HepG2 (cell line): ENCODE data around the gene VSIG10L. TPM values are rescaled to one million over a fixed set of nuclear protein-coding genes. Genes with fewer than 3 reads are reported as not detected.

Experiments used
- ATAC-seq: fragments of 200-7000 bp; cut with Tn5 transposase; 3 replicates; pipeline ENCODE4 v1.9.1; 2020; ENCODE audit warnings: mild to moderate bottlenecking, moderate library complexity
- BruUV-seq: library from RNA; stranded (reverse); fragments of 400-500 nt; replicated peaks from 2 replicates; lab custom pipeline; 2021; lab: Mats Ljungman, UMichigan
- CTCF ChIA-PET: fragments of 300-600 bp; formaldehyde crosslinking; extraction: SDS; loops from one replicate; lab custom pipeline; 2021; ENCODE audit warnings: low total read pairs, inconsistent platforms, low intra/inter-chr PET ratio; lab: Yijun Ruan, JAX
- POLR2A ChIA-PET: fragments of 350-600 bp; sonication (Branson Sonifier 250); formaldehyde crosslinking; loops from one replicate; lab custom pipeline; 2020; ENCODE audit warnings: antibody characterized with exemption, inconsistent platforms; lab: Yijun Ruan, JAX
- DNase-seq: peaks from one replicate; pipeline ENCODE4 v3.0.0-alpha.2; 2015; ENCODE audit warnings: low spot score
- FAIRE-seq: peaks from 3 replicates; lab custom pipeline; 2011; peaks lifted over from hg19 to GRCh38; lab: Jason Lieb, UNC
- H2AFZ ChIP-seq: one replicate; pipeline ENCODE4 v1.6.1; 2011; ENCODE audit warnings: low read length, inconsistent platforms
- H3K27ac ChIP-seq: fragments of 300-600 bp; 3 replicates; pipeline ENCODE4 v1.8.0; 2011; ENCODE audit warnings: mixed run types, mild to moderate bottlenecking, mixed read lengths, low read length, inconsistent platforms; ENCODE audit not compliant: insufficient read depth; ENCODE audit errors: extremely low read length
- H3K27me3 ChIP-seq, 2 experiments: fragments of 200-600 bp in 1 of 2; 2 replicates in 1 of 2; 3 replicates in 1 of 2; pipeline versions ENCODE4 v1.6.0 to v1.8.0; 2011; ENCODE audit warnings: low read length in 2 of 2, mild to moderate bottlenecking in 2 of 2, moderate library complexity in 2 of 2, inconsistent platforms in 1 of 2; ENCODE audit not compliant: insufficient read depth in 2 of 2, control insufficient read depth in 1 of 2
- H3K36me3 ChIP-seq, 2 experiments: fragments of 200-600 bp in 1 of 2; replicated peaks in 1 of 2; 2 replicates in 1 of 2; 3 replicates in 1 of 2; pipeline versions ENCODE4 v1.5.1 to v1.8.0; 2011; ENCODE audit warnings: low read length in 2 of 2, inconsistent platforms in 1 of 2; ENCODE audit not compliant: insufficient read depth in 2 of 2, control insufficient read depth in 1 of 2
- H3K4me1 ChIP-seq: 2 replicates; pipeline ENCODE4 v1.5.1; 2012; ENCODE audit warnings: low read length, inconsistent platforms; ENCODE audit not compliant: insufficient read depth
- H3K4me2 ChIP-seq: 2 replicates; pipeline ENCODE4 v1.6.0; 2011; ENCODE audit warnings: low read depth, low read length, inconsistent platforms
- H3K4me3 ChIP-seq, 3 experiments: fragments of 200-600 bp in 1 of 3; sonication (generic), shearing (Covaris generic) in 1 of 3; replicated peaks in 1 of 3; 2 replicates each; pipeline ENCODE4 v1.5.1; 2011 to 2016; ENCODE audit warnings: low read length in 3 of 3, inconsistent platforms in 2 of 3, low read depth in 2 of 3, mild to moderate bottlenecking in 2 of 3, control low read depth in 1 of 3, mixed read lengths in 1 of 3; ENCODE audit not compliant: insufficient read depth in 1 of 3
- H3K79me2 ChIP-seq: one replicate; pipeline ENCODE4 v1.6.1; 2011; ENCODE audit warnings: low read length, inconsistent platforms; ENCODE audit not compliant: insufficient read depth
- H3K9ac ChIP-seq: 2 replicates; pipeline ENCODE4 v1.6.0; 2011; ENCODE audit warnings: mild to moderate bottlenecking, low read depth, low read length, inconsistent platforms; ENCODE audit not compliant: insufficient read depth
- H3K9me3 ChIP-seq: 2 replicates; pipeline ENCODE4 v1.5.1; 2012; ENCODE audit warnings: mild to moderate bottlenecking, low read length
- H4K20me1 ChIP-seq: 2 replicates; pipeline ENCODE4 v1.6.0; 2011; ENCODE audit warnings: inconsistent platforms, mild to moderate bottlenecking, low read length, moderate library complexity; ENCODE audit not compliant: insufficient read depth
- ELF3 ChIP-seq: IDR thresholded peaks from 2 replicates; pipeline ENCODE4 v1.6.1; 2016; ENCODE audit warnings: missing genetic modification reagents, missing compliant biosample characterization
- FLYWCH1 ChIP-seq: sonication (generic); formaldehyde crosslinking; IDR thresholded peaks from 2 replicates; pipeline ENCODE4 v1.8.1; 2023; ENCODE audit warnings: mild to moderate bottlenecking, missing genetic modification reagents
- HOXA3 ChIP-seq: sonication (generic); formaldehyde crosslinking; IDR thresholded peaks from 2 replicates; pipeline ENCODE4 v1.5.0; 2020; ENCODE audit warnings: missing genetic modification reagents
- KLF12 ChIP-seq: sonication (generic); formaldehyde crosslinking; IDR thresholded peaks from 2 replicates; pipeline ENCODE4 v1.4.0; 2020; ENCODE audit warnings: missing genetic modification reagents, borderline replicate concordance
- PREB ChIP-seq: sonication (generic); formaldehyde crosslinking; IDR thresholded peaks from 2 replicates; pipeline ENCODE4 v1.4.0; 2020; ENCODE audit warnings: missing genetic modification reagents
- ZBTB39 ChIP-seq: sonication (generic); formaldehyde crosslinking; IDR thresholded peaks from 2 replicates; pipeline ENCODE4 v1.5.0; 2020; ENCODE audit warnings: missing genetic modification reagents
- ZFP37 ChIP-seq: sonication (generic); formaldehyde crosslinking; IDR thresholded peaks from 2 replicates; pipeline ENCODE4 v1.4.0; 2020; ENCODE audit warnings: missing genetic modification reagents, borderline replicate concordance
- WGBS: methylation state at CpG from one replicate; pipeline ENCODE4 v1.1.6; 2017; ENCODE audit warnings: low lambda C conversion rate; 5-methylcytosine and 5-hydroxymethylcytosine counted together
- in situ Hi-C: cut with HindIII; loops from 2 replicates; pipeline ENCODE4 v1.10.0; 2017; ENCODE audit warnings: low pct_unique_long_range_greater_than_20kb; ENCODE audit not compliant: extremely low pct_ligation_motif_present
- intact Hi-C: fragments of 100-400 bp; cut with micrococcal nuclease; formaldehyde crosslinking; loops from one replicate; pipeline ENCODE4 v1.10.0; 2022; ENCODE audit not compliant: unreplicated experiment
- polyA plus RNA-seq, 8 experiments: library from polyadenylated mRNA; depleted of rRNA in 3 of 8; stranded (reverse) in 7 of 8; unstranded in 1 of 8; fragments of >200 nt; fragmentation: Illumina TruSeq in 4 of 8; extraction: Trizol in 4 of 8; gene quantifications; 2 replicates each; pipeline versions ENCODE4 v1.2.1 to v1.2.3, GENCODE V29; 2011 to 2016; ENCODE audit warnings: low read depth in 4 of 8, missing spikeins in 1 of 8, mixed read lengths in 1 of 8; ENCODE audit not compliant: insufficient read depth in 1 of 8
- total RNA-seq, 5 experiments: library from RNA; depleted of rRNA; stranded (reverse); fragments of >200 nt; fragmentation: Illumina TruSeq; extraction: Trizol; gene quantifications; 2 replicates each; pipeline ENCODE4 v1.2.3, GENCODE V29; 2016; ENCODE audit warnings: low read depth in 1 of 5

VSIG10L gene
- total and polyA plus RNA-seq, 2 of the 13 experiments (the other 11 are each of a cell fraction or from before 2014, with no cell fraction given), result 2.7 to 8.5 TPM

GRCh38 chr19:51330366-51330765 lies 11.6 kb downstream of the VSIG10L start:
- FAIRE-seq (no peak), ATAC-seq (no peak), DNase-seq (no peak)
- Histone ChIP-seq H3K27ac (no peak overlapping the region), H3K4me1 (peaks cover 15% of the 10 kb centered on the region), H3K4me2 (no peak overlapping the region), H3K36me3 (peaks cover 6 to 23% of the 10 kb centered on the region in 2 experiments; a peak in 4 of 5 replicates), H3K27me3 (peaks cover 4 to 13% of the 10 kb centered on the region in 2 experiments; a peak in 4 of 5 replicates), H3K9me3 (no peaks in the 10 kb centered on the region), H2AFZ (no peak overlapping the region), H3K9ac (no peak overlapping the region), H3K4me3 (no peak overlapping the region), H4K20me1 (no peaks in the 10 kb centered on the region), H3K79me2 (no peaks in the 10 kb centered on the region)
- ChIA-PET POLR2A (no interaction called here), CTCF (no interaction called here)
- WGBS, result 100% methylated on average over 4 of the region's 4 CpGs
- TF ChIP-seq ELF3 (CRISPR knock-in tag) (no peak), KLF12 (CRISPR knock-in tag) (no peak), ZFP37 (CRISPR knock-in tag) (no peak), FLYWCH1 (CRISPR knock-in tag) (no peak), PREB (CRISPR knock-in tag) (no peak), ZBTB39 (CRISPR knock-in tag) (no peak), HOXA3 (CRISPR knock-in tag) (no peak)
- BruUV-seq, result no TSS peak
- intact Hi-C loops, result no loop called here
- in situ Hi-C loops, result no loop called here
